K562 (cell line): Measurements from ENCODE around the gene PPHLN1. TPM values are rescaled to one million over a fixed set of nuclear protein-coding genes. Genes with fewer than 3 reads are reported as not detected.

Experiments used
- ATAC-seq: fragments of 200-7000 bp; cut with Tn5 transposase; 3 replicates; pipeline ENCODE4 v1.9.1; 2020; ENCODE audit warnings: moderate library complexity
- BruUV-seq: library from RNA; stranded (reverse); fragments of 400-500 nt; replicated peaks from 2 replicates; lab custom pipeline; 2021; lab: Mats Ljungman, UMichigan
- CTCF ChIA-PET: fragments of 300-600 bp; formaldehyde crosslinking; extraction: SDS; loops from one replicate; lab custom pipeline; 2021; ENCODE audit warnings: low intra/inter-chr PET ratio; lab: Yijun Ruan, JAX
- POLR2A ChIA-PET: fragments of 300-600, 350-650 bp; sonication (Branson Sonifier 250); formaldehyde crosslinking; extraction: SDS; loops from one replicate; lab custom pipeline; 2021; ENCODE audit warnings: antibody characterized with exemption, inconsistent platforms; lab: Yijun Ruan, JAX
- DNase-seq, 4 experiments: peaks; one replicate each; pipeline versions ENCODE4 v3.0.0 to v3.0.0-alpha.2; 2011 to 2018; ENCODE audit warnings: low spot score in 3 of 4, mixed read lengths in 3 of 4; ENCODE audit errors: extremely low read depth in 1 of 4
- FAIRE-seq: peaks from 2 replicates; lab custom pipeline; 2011; peaks lifted over from hg19 to GRCh38; lab: Jason Lieb, UNC
- H2AFZ ChIP-seq: 2 replicates; pipeline ENCODE4 v1.6.0; 2011; ENCODE audit warnings: low read depth, low read length, control low read depth, inconsistent platforms
- H3K27ac ChIP-seq: fragments of 200-600 bp; 3 replicates; pipeline ENCODE4 v1.8.0; 2011; ENCODE audit warnings: low read depth, mild to moderate bottlenecking, control low read depth, inconsistent platforms, low read length, moderate library complexity, mixed read lengths; ENCODE audit errors: extremely low read depth
- H3K27me3 ChIP-seq, 2 experiments: fragments of 300-600 bp in 1 of 2; 2 replicates in 1 of 2; 3 replicates in 1 of 2; pipeline versions ENCODE4 v1.6.0 to v1.8.0; 2011; ENCODE audit warnings: inconsistent platforms in 2 of 2, low read length in 2 of 2, mild to moderate bottlenecking in 1 of 2, mixed read lengths in 1 of 2, moderate library complexity in 1 of 2; ENCODE audit not compliant: control insufficient read depth in 2 of 2, insufficient read depth in 2 of 2
- H3K36me3 ChIP-seq: fragments of 300-600 bp; 3 replicates; pipeline ENCODE4 v1.8.0; 2011; ENCODE audit warnings: mild to moderate bottlenecking, low read length, inconsistent platforms; ENCODE audit not compliant: control insufficient read depth, insufficient read depth
- H3K4me1 ChIP-seq, 2 experiments: fragments of 200-600 bp in 1 of 2; replicated peaks in 1 of 2; 2 replicates in 1 of 2; 3 replicates in 1 of 2; pipeline versions ENCODE4 v1.5.1 to v1.8.0; 2011; ENCODE audit warnings: inconsistent platforms in 2 of 2, low read length in 2 of 2, mild to moderate bottlenecking in 1 of 2, mixed read lengths in 1 of 2, moderate library complexity in 1 of 2; ENCODE audit not compliant: control insufficient read depth in 2 of 2, insufficient read depth in 2 of 2
- H3K4me2 ChIP-seq: 2 replicates; pipeline ENCODE4 v1.6.1; 2011; ENCODE audit warnings: low read length, control low read depth, inconsistent platforms, mixed read lengths; ENCODE audit not compliant: insufficient read depth
- H3K4me3 ChIP-seq: fragments of 200-600 bp; sonication (generic), shearing (Covaris generic); 2 replicates; pipeline ENCODE4 v1.5.1; 2016; ENCODE audit warnings: control low read depth, inconsistent platforms
- H3K79me2 ChIP-seq: fragments of 200-600 bp; 3 replicates; pipeline ENCODE4 v1.8.0; 2011; ENCODE audit warnings: low read length, inconsistent platforms; ENCODE audit not compliant: control insufficient read depth, insufficient read depth
- H3K9ac ChIP-seq, 2 experiments: 2 replicates each; pipeline versions ENCODE4 v1.6.0 to v1.6.1; 2011; ENCODE audit warnings: low read depth in 2 of 2, low read length in 2 of 2, control low read depth in 1 of 2, inconsistent platforms in 1 of 2, mild to moderate bottlenecking in 1 of 2, mixed read lengths in 1 of 2; ENCODE audit not compliant: insufficient read depth in 1 of 2
- H3K9me1 ChIP-seq: one replicate; pipeline ENCODE4 v1.6.0; 2011; ENCODE audit warnings: inconsistent platforms, mild to moderate bottlenecking, low read length, moderate library complexity; ENCODE audit not compliant: control insufficient read depth, insufficient read depth
- H3K9me3 ChIP-seq: replicated peaks from 2 replicates; pipeline ENCODE4 v1.5.1; 2011; ENCODE audit warnings: low read depth, low read length, inconsistent platforms; ENCODE audit not compliant: control insufficient read depth, insufficient read depth
- H4K20me1 ChIP-seq: replicated peaks from 2 replicates; pipeline ENCODE4 v1.6.1; 2011; ENCODE audit warnings: low read length, inconsistent platforms, mixed read lengths; ENCODE audit not compliant: control insufficient read depth, insufficient read depth
- ARID2 ChIP-seq: fragments of 450-650 bp; IDR thresholded peaks from 2 replicates; pipeline ENCODE4 v1.6.1; 2017; ENCODE audit warnings: antibody characterized with exemption, mild to moderate bottlenecking
- ARNT ChIP-seq, 2 experiments: fragments of 450-650 bp; IDR thresholded peaks; 2 replicates each; pipeline ENCODE4 v1.6.1; 2016; ENCODE audit warnings: mild to moderate bottlenecking in 1 of 2
- FOXJ2 ChIP-seq: fragments of 200-800 bp; sonication (Bioruptor generic); IDR thresholded peaks from 2 replicates; pipeline ENCODE4 v1.6.1; 2016; ENCODE audit warnings: missing genetic modification characterization, missing compliant biosample characterization
- HMG20B ChIP-seq: fragments of 250-450 bp; sonication (Bioruptor Pico); IDR thresholded peaks from 2 replicates; pipeline ENCODE4 v1.5.0; 2021; ENCODE audit warnings: mild to moderate bottlenecking
- KAT7 ChIP-seq: sonication (generic); formaldehyde crosslinking; IDR thresholded peaks from 2 replicates; pipeline ENCODE4 v1.8.0; 2022; ENCODE audit warnings: missing genetic modification reagents, mild to moderate bottlenecking, borderline replicate concordance
- MECOM ChIP-seq: fragments of 250-450 bp; sonication (Bioruptor Pico); IDR thresholded peaks from 2 replicates; pipeline ENCODE4 v1.8.0; 2022; ENCODE audit warnings: inconsistent platforms
- NR1H2 ChIP-seq: sonication (generic); formaldehyde crosslinking; IDR thresholded peaks from 2 replicates; pipeline ENCODE4 v1.4.0; 2020; ENCODE audit warnings: mild to moderate bottlenecking, missing genetic modification reagents
- RBM34 ChIP-seq: fragments of 200-400 bp; formaldehyde crosslinking; IDR thresholded peaks from 2 replicates; pipeline ENCODE4 v1.6.1; 2018; ENCODE audit warnings: low read length, borderline replicate concordance; ENCODE audit not compliant: insufficient read depth
- ZBTB1 ChIP-seq: sonication (generic); formaldehyde crosslinking; IDR thresholded peaks from 2 replicates; pipeline ENCODE4 v1.8.1; 2023; ENCODE audit warnings: missing genetic modification reagents, low read depth, mild to moderate bottlenecking, borderline replicate concordance
- ZNF75A ChIP-seq: fragments of 450-650 bp; formaldehyde crosslinking; IDR thresholded peaks from 2 replicates; pipeline ENCODE4 v1.4.0; 2020; ENCODE audit warnings: mild to moderate bottlenecking
- ZNF764 ChIP-seq: fragments of 250-450 bp; sonication (Bioruptor Pico); IDR thresholded peaks from 2 replicates; pipeline ENCODE4 v1.4.0; 2020; ENCODE audit warnings: low read depth, mild to moderate bottlenecking, moderate library complexity
- WGBS: fragments of 100-300 bp; shearing (Covaris generic); methylation state at CpG from one replicate; pipeline ENCODE4 v1.1.6; 2016; ENCODE audit warnings: low coverage, mixed read lengths; ENCODE audit not compliant: insufficient coverage; ENCODE audit errors: missing lambda C conversion rate; 5-methylcytosine and 5-hydroxymethylcytosine counted together
- in situ Hi-C: fragments of 300-500 bp; cut with MboI; formaldehyde crosslinking; loops from 4 replicates; pipeline ENCODE4 v1.15.0; 2018; ENCODE audit warnings: inconsistent platforms, mixed read lengths
- intact Hi-C: fragments of 100-400 bp; cut with micrococcal nuclease; formaldehyde crosslinking; loops from 2 replicates; pipeline ENCODE4 v1.14.2; 2022
- polyA plus RNA-seq, 8 experiments: library from polyadenylated mRNA; depleted of rRNA in 4 of 8; stranded (reverse) in 5 of 8; unstranded in 3 of 8; fragments of >200 nt; fragmentation: Nextera tagmentation in 2 of 8; fragmentation: Illumina TruSeq in 1 of 8; extraction: Ambion mirVana in 2 of 8; extraction: Trizol in 1 of 8; gene quantifications; 2 replicates each; pipeline versions ENCODE4 v1.2.1 to v1.2.3, GENCODE V29; 2011 to 2014; ENCODE audit warnings: inconsistent platforms in 1 of 8, missing spikeins in 1 of 8
- total RNA-seq, 7 experiments: library from RNA; depleted of rRNA in 6 of 7; stranded (reverse); fragments of >200 nt in 6 of 7; fragmentation: Illumina TruSeq in 2 of 7; extraction: Trizol in 2 of 7; gene quantifications; 2 replicates each; pipeline versions ENCODE4 v1.2.1 to v1.2.3, GENCODE V29; 2011 to 2021; ENCODE audit warnings: low replicate concordance in 1 of 7
- TF ChIP-seq, protein P1 (sequence below): fragments of 250-450 bp; sonication (Bioruptor Pico); IDR thresholded peaks from 2 replicates; pipeline ENCODE4 v1.4.0; 2020; ENCODE audit warnings: mild to moderate bottlenecking
- TF ChIP-seq, protein P2 (sequence below): fragments of 250-450 bp; sonication (Bioruptor Pico); IDR thresholded peaks from 2 replicates; pipeline ENCODE4 v1.8.0; 2022; ENCODE audit warnings: inconsistent platforms
- TF ChIP-seq, protein P3 (sequence below), 2 experiments: fragments of 150-350 bp in 1 of 2; IDR thresholded peaks; 2 replicates each; pipeline ENCODE4 v1.6.1; 2012 to 2016; ENCODE audit warnings: low read depth in 2 of 2, low read length in 2 of 2, mild to moderate bottlenecking in 1 of 2, moderate library complexity in 1 of 2
- TF ChIP-seq, protein P4 (sequence below): conservative IDR thresholded peaks from 2 replicates; pipeline ENCODE4 v1.6.1; 2011; ENCODE audit warnings: low read depth, mild to moderate bottlenecking, low read length; ENCODE audit not compliant: control insufficient read depth

The PPHLN1 gene
- total and polyA plus RNA-seq, 9 of the 15 experiments (the other 6 are each of a cell fraction or from before 2014, with no cell fraction given): 66.3 to 112 (median 93.6) TPM

DNA sequence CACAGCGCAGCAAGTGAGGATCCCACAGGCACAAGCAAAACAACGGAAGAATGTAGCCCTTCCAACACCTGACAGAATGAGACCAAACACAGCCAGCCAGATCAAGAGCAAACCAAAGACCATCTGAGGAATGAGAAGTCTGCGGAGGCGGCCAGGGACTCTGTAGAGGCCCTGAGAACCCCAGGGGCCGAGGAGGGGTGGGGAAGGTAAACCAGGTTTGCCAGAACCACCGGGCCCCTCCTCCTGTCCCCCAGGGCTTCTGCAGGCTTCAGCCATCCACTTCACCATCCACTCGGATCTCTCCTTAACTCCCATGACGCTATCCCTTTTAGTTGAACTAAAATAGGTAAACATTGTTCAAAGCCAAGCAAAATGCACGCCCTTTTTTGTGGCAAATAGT, 37.4 kb upstream of the PPHLN1 start:
- 5% methylated on average over 9 of the region's 9 CpGs for WGBS
- peaks cover 0 to 3% of the 10 kb centered on the region in 2 experiments; a peak in 2 of 5 replicates for H3K4me1 ChIP-seq
- DNase-seq (no peak), FAIRE-seq (no peak), ATAC-seq (peak; percentile 56)
- no peaks in the 10 kb centered on the region for H3K36me3 ChIP-seq
- H3K4me2 ChIP-seq: no peak overlapping the region; the same call in 1 of the 2 replicates
- intact Hi-C loops: no loop called here
- ChIA-PET CTCF (no interaction called here), POLR2A (no interaction called here)
- no peaks in the 10 kb centered on the region for H3K9me1 ChIP-seq
- no peaks in the 10 kb centered on the region for H3K79me2 ChIP-seq
- H3K27ac ChIP-seq: no peak overlapping the region
- in situ Hi-C loops: no loop called here
- peaks cover 13 to 21% of the 10 kb centered on the region in 2 experiments; a peak in 4 of 5 replicates for H3K27me3 ChIP-seq
- TF ChIP-seq ARID2 (no peak), ZNF764 (CRISPR knock-in tag) (no peak), ZBTB1 (CRISPR knock-in tag) (no peak), RBM34 (no peak), ARNT (IDR thresholded peaks at IDR 0.05) (no peak), HMG20B (no peak), KAT7 (CRISPR knock-in tag) (no peak), ZNF75A (CRISPR knock-in tag) (no peak), NR1H2 (no peak), MECOM (CRISPR knock-in tag) (no peak), FOXJ2 (tag) (no peak)
- TF ChIP-seq, protein P1, sequence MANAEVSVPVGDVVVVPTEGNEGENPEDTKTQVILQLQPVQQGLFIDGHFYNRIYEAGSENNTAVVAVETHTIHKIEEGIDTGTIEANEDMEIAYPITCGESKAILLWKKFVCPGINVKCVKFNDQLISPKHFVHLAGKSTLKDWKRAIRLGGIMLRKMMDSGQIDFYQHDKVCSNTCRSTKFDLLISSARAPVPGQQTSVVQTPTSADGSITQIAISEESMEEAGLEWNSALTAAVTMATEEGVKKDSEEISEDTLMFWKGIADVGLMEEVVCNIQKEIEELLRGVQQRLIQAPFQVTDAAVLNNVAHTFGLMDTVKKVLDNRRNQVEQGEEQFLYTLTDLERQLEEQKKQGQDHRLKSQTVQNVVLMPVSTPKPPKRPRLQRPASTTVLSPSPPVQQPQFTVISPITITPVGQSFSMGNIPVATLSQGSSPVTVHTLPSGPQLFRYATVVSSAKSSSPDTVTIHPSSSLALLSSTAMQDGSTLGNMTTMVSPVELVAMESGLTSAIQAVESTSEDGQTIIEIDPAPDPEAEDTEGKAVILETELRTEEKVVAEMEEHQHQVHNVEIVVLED (CRISPR knock-in tag): no peak
- TF ChIP-seq, protein P2, sequence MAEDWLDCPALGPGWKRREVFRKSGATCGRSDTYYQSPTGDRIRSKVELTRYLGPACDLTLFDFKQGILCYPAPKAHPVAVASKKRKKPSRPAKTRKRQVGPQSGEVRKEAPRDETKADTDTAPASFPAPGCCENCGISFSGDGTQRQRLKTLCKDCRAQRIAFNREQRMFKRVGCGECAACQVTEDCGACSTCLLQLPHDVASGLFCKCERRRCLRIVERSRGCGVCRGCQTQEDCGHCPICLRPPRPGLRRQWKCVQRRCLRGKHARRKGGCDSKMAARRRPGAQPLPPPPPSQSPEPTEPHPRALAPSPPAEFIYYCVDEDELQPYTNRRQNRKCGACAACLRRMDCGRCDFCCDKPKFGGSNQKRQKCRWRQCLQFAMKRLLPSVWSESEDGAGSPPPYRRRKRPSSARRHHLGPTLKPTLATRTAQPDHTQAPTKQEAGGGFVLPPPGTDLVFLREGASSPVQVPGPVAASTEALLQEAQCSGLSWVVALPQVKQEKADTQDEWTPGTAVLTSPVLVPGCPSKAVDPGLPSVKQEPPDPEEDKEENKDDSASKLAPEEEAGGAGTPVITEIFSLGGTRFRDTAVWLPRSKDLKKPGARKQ (CRISPR knock-in tag): no peak
- TF ChIP-seq, protein P3, sequence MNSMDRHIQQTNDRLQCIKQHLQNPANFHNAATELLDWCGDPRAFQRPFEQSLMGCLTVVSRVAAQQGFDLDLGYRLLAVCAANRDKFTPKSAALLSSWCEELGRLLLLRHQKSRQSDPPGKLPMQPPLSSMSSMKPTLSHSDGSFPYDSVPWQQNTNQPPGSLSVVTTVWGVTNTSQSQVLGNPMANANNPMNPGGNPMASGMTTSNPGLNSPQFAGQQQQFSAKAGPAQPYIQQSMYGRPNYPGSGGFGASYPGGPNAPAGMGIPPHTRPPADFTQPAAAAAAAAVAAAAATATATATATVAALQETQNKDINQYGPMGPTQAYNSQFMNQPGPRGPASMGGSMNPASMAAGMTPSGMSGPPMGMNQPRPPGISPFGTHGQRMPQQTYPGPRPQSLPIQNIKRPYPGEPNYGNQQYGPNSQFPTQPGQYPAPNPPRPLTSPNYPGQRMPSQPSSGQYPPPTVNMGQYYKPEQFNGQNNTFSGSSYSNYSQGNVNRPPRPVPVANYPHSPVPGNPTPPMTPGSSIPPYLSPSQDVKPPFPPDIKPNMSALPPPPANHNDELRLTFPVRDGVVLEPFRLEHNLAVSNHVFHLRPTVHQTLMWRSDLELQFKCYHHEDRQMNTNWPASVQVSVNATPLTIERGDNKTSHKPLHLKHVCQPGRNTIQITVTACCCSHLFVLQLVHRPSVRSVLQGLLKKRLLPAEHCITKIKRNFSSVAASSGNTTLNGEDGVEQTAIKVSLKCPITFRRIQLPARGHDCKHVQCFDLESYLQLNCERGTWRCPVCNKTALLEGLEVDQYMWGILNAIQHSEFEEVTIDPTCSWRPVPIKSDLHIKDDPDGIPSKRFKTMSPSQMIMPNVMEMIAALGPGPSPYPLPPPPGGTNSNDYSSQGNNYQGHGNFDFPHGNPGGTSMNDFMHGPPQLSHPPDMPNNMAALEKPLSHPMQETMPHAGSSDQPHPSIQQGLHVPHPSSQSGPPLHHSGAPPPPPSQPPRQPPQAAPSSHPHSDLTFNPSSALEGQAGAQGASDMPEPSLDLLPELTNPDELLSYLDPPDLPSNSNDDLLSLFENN (IDR thresholded peaks at IDR 0.05; ENCODE audit: low read depth in 2 of 2, low read length in 2 of 2): no peak
- TF ChIP-seq, protein P4, sequence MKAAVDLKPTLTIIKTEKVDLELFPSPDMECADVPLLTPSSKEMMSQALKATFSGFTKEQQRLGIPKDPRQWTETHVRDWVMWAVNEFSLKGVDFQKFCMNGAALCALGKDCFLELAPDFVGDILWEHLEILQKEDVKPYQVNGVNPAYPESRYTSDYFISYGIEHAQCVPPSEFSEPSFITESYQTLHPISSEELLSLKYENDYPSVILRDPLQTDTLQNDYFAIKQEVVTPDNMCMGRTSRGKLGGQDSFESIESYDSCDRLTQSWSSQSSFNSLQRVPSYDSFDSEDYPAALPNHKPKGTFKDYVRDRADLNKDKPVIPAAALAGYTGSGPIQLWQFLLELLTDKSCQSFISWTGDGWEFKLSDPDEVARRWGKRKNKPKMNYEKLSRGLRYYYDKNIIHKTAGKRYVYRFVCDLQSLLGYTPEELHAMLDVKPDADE: no peak
- H3K4me3 ChIP-seq: no peak overlapping the region
- H2AFZ ChIP-seq: no peak overlapping the region
- H3K9ac ChIP-seq: no peak overlapping the region
- H3K9me3 ChIP-seq: no peaks in the 10 kb centered on the region
- no peaks in the 10 kb centered on the region for H4K20me1 ChIP-seq
- no TSS peak for BruUV-seq
